Prostate gland (tissue), 2 donors: ENCODE measurements around the gene RAD51B.

Experiments
- CTCF ChIP-seq, 4 experiments: fragments of 200-600 bp in 2 of 4; fragments of 450-650 bp in 2 of 4; sonication (generic) in 2 of 4; IDR thresholded peaks; 1 replicate in 3 of 4; 2 replicates in 1 of 4; pipeline ENCODE4 v1.5.1; 2016 to 2019; ENCODE audit warnings: antibody characterized with exemption in 4 of 4, mild to moderate bottlenecking in 2 of 4, moderate library complexity in 2 of 4
- POLR2A ChIP-seq: fragments of 450-650 bp; IDR thresholded peaks from one replicate; pipeline ENCODE4 v1.6.1; 2016; ENCODE audit warnings: antibody characterized with exemption, mild to moderate bottlenecking

- no peak for TF ChIP-seq POLR2A
- no peak for TF ChIP-seq CTCF (IDR thresholded peaks at IDR 0.05)
These were observed 787.1 kb downstream of the RAD51B start for GRCh38 chr14:68606644-68607043.
